Common myeloid progenitor, CD34-positive (primary cell): ENCODE data around the gene CAPN1.
"Not testable (repeated sequence)": the region's sequence is repeated elsewhere in the genome, so short reads cannot be mapped to it uniquely, and the experiment has no call there.

Experiments
- CTCF ChIA-PET: fragments of 350-600 bp; sonication (Branson Sonifier 250); formaldehyde crosslinking; loops from one replicate; lab custom pipeline; 2021; ENCODE audit warnings: antibody characterized with exemption; lab: Charles Lee
- POLR2A ChIA-PET: fragments of 350-600 bp; sonication (Branson Sonifier 250); formaldehyde crosslinking; loops from one replicate; lab custom pipeline; 2021; ENCODE audit warnings: antibody characterized with exemption; lab: Charles Lee
- DNase-seq, 3 donors: peaks; one replicate each; pipeline versions ENCODE4 v3.0.0 to v3.0.0-alpha.2; 2013
- H3K27ac ChIP-seq, 2 experiments: 1 replicate in 1 of 2; 2 replicates in 1 of 2; pipeline ENCODE4 v1.7.0; 2013; ENCODE audit warnings: inconsistent platforms in 2 of 2, low read length in 2 of 2, mild to moderate bottlenecking in 2 of 2, low read depth in 1 of 2, moderate library complexity in 1 of 2; ENCODE audit not compliant: severe bottlenecking in 2 of 2, insufficient read depth in 1 of 2, poor library complexity in 1 of 2
- H3K27me3 ChIP-seq, 5 experiments: replicated peaks in 2 of 5; 1 replicate in 3 of 5; 2 replicates in 2 of 5; pipeline versions ENCODE4 v1.6.1 to v1.7.0; 2013; ENCODE audit warnings: low read length in 4 of 5, mild to moderate bottlenecking in 2 of 5, moderate library complexity in 2 of 5, inconsistent platforms in 1 of 5; ENCODE audit not compliant: insufficient read depth in 5 of 5, control insufficient read depth in 4 of 5
- H3K36me3 ChIP-seq, 4 experiments: 1 replicate in 2 of 4; 2 replicates in 2 of 4; pipeline versions ENCODE4 v1.6.1 to v1.7.0; 2013; ENCODE audit warnings: low read length in 3 of 4, control low read depth in 1 of 4, mild to moderate bottlenecking in 1 of 4; ENCODE audit not compliant: control insufficient read depth in 4 of 4, insufficient read depth in 4 of 4
- H3K4me1 ChIP-seq, 4 experiments: 1 replicate in 3 of 4; 2 replicates in 1 of 4; pipeline versions ENCODE4 v1.6.1 to v1.7.1; 2013; ENCODE audit warnings: low read length in 3 of 4, mild to moderate bottlenecking in 3 of 4, control low read depth in 1 of 4, inconsistent platforms in 1 of 4, moderate library complexity in 1 of 4; ENCODE audit not compliant: control insufficient read depth in 4 of 4, insufficient read depth in 4 of 4; ENCODE audit errors: control extremely low read depth in 1 of 4
- H3K4me3 ChIP-seq, 7 experiments: 1 replicate in 4 of 7; 2 replicates in 3 of 7; pipeline versions ENCODE4 v1.5.1 to v1.7.0; 2013; ENCODE audit warnings: mild to moderate bottlenecking in 7 of 7, low read length in 6 of 7, moderate library complexity in 6 of 7, inconsistent platforms in 2 of 7, low read depth in 2 of 7, control low read depth in 1 of 7; ENCODE audit not compliant: insufficient read depth in 4 of 7, control insufficient read depth in 1 of 7; ENCODE audit errors: extremely low read depth in 1 of 7
- H3K9me3 ChIP-seq, 5 experiments: 1 replicate in 4 of 5; 2 replicates in 1 of 5; pipeline versions ENCODE4 v1.6.1 to v1.7.1; 2013; ENCODE audit warnings: low read length in 4 of 5, mild to moderate bottlenecking in 2 of 5, inconsistent platforms in 1 of 5, low read depth in 1 of 5, moderate library complexity in 1 of 5; ENCODE audit not compliant: control insufficient read depth in 4 of 5, insufficient read depth in 2 of 5; ENCODE audit errors: control extremely low read depth in 1 of 5
- WGBS: methylation state at CpG from one replicate; pipeline ENCODE4 v1.1.5; 2013; ENCODE audit not compliant: insufficient coverage; 5-methylcytosine and 5-hydroxymethylcytosine counted together

Gene CAPN1

GRCh38 chr11:65150131-65150508 is 31.6 kb upstream of the CAPN1 start:
- Histone ChIP-seq H3K4me1 (peaks cover 13 to 46% (median 44%) of the 10 kb centered on the region in 4 experiments), H3K4me3 (peak overlapping the region in 3 of 7 experiments; percentile 1 to 17 (median 8)), H3K27ac (peak overlapping the region; percentile 80 to 90)
- CTCF ChIA-PET = interaction anchor here (1.0 to 5.4 kb wide), 3 partner anchors 13 to 35 kb away, joined by 3 to 55 read pairs (median 4); partner anchors contain the start of gene SYVN1
- DNase-seq, H3K36me3 ChIP-seq, H3K9me3 ChIP-seq, H3K27me3 ChIP-seq: not testable (repeated sequence)
- 90% methylated on average over 6 of the region's 10 CpGs for WGBS
- POLR2A ChIA-PET = interaction anchor here (1.1 to 3.9 kb wide), 2 partner anchors 15 to 21 kb away, joined by 6 to 26 read pairs; partner anchors contain the start of gene SYVN1

- Histone ChIP-seq H3K9me3 (peaks cover 0 to 4% (median 2%) of the 10 kb centered on the region in 5 experiments), H3K27me3 (no peaks in the 10 kb centered on the region), H3K4me1 (peaks cover 13 to 46% (median 44%) of the 10 kb centered on the region in 4 experiments), H3K4me3 (peak overlapping the region in 5 of 7 experiments; percentile 5 to 59 (median 45)), H3K27ac (peak overlapping the region; percentile 80 to 90), H3K36me3 (no peaks in the 10 kb centered on the region)
- DNase-seq = peak; percentile 97 to 99 (median 99)
- CTCF ChIA-PET = interaction anchor here (0.6 to 5.4 kb wide), 8 partner anchors 15 to 40 kb away, joined by 3 to 55 read pairs (median 4); partner anchors contain the start of genes SPDYC and SYVN1
- WGBS = 7% methylated on average over 7 of the region's 12 CpGs
- POLR2A ChIA-PET = interaction anchor here (1.1 to 3.9 kb wide), 3 partner anchors 15 to 22 kb away, joined by 6 to 26 read pairs (median 7); partner anchors contain the start of gene SYVN1
Measured at GRCh38 chr11:65150509-65151299, 31.0 kb upstream of the CAPN1 start.

- H3K4me1 ChIP-seq = peaks cover 13 to 46% (median 44%) of the 10 kb centered on the region in 4 experiments
- peak overlapping the region; percentile 80 to 90 for H3K27ac ChIP-seq
- no peaks in the 10 kb centered on the region for H3K36me3 ChIP-seq
- POLR2A ChIA-PET = interaction anchor here (0.7 to 1.8 kb wide), 5 partner anchors 12 to 29 kb away, joined by 3 to 7 read pairs (median 4); partner anchors contain the start of genes SPDYC and SYVN1
- H3K9me3 ChIP-seq = peaks cover 0 to 4% (median 2%) of the 10 kb centered on the region in 5 experiments
- CTCF ChIA-PET = interaction anchor here (0.6 to 1.8 kb wide), 9 partner anchors 12 to 40 kb away, joined by 3 to 6 read pairs (median 5); partner anchors contain the start of gene SPDYC
- WGBS = 34% methylated on average over 3 of the region's 3 CpGs
- DNase-seq = peak in 2 of 3 donors; percentile 46 to 57
- peak overlapping the region in 2 of 7 experiments; percentile 45 to 59 for H3K4me3 ChIP-seq
- no peaks in the 10 kb centered on the region for H3K27me3 ChIP-seq
Measured at GRCh38 chr11:65151331-65151899, 30.3 kb upstream of the CAPN1 start.

GRCh38 chr11:65152122-65152521 is 29.6 kb upstream of the CAPN1 start:
- WGBS = 70% methylated on average over 2 of the region's 2 CpGs
- ChIA-PET CTCF (interaction anchor here (1.3 to 1.8 kb wide), 6 partner anchors 11 to 38 kb away, joined by 3 to 6 read pairs (median 5); partner anchors contain the start of gene SPDYC), POLR2A (interaction anchor here (1.0 to 1.8 kb wide), 4 partner anchors 17 to 28 kb away, joined by 3 to 7 read pairs (median 5); partner anchors contain the start of genes SPDYC and SYVN1)
- Histone ChIP-seq H3K4me3 (peak overlapping the region in 1 of 7 experiments; percentile 8), H3K27ac (peak overlapping the region in 1 of 2 experiments; percentile 90), H3K4me1 (peaks cover 13 to 46% (median 44%) of the 10 kb centered on the region in 4 experiments), H3K27me3 (no peaks in the 10 kb centered on the region), H3K9me3 (peaks cover 0 to 3% (median 2%) of the 10 kb centered on the region in 5 experiments), H3K36me3 (no peaks in the 10 kb centered on the region)
- DNase-seq = peak in 2 of 3 donors; percentile 66 to 67

- ChIA-PET CTCF (interaction anchor here (0.8 to 1.0 kb wide), 2 partner anchors 21 to 44 kb away, joined by 3 read pairs; no protein-coding TSS in a partner anchor), POLR2A (no interaction called here)
Measured at GRCh38 chr11:65156256-65156655, 25.5 kb upstream of the CAPN1 start.

DNA sequence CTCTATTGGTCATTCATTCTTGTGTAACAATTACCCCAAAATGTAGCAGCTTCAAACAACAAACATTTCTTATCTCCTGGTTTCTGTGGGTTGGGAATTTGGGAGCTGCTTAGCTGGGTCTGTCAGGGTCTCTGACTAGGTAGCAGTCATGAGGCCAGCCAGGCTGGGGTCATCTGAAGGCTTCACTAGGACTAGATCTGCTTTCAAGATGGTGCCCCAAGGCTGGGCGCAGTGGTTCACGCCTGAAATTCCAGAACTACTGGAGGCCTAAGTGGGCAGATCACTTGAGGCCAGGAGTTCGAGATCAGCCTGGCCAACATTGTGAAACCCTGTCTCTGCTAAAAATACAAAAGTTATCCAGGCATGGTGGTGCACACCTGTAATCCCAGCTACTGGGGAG is 24.8 kb upstream of the CAPN1 start:
- Histone ChIP-seq H3K9me3 (no peaks in the 10 kb centered on the region), H3K36me3 (no peaks in the 10 kb centered on the region), H3K4me1 (peaks cover 0 to 17% (median 9%) of the 10 kb centered on the region in 4 experiments), H3K27ac (no peak overlapping the region), H3K27me3 (no peaks in the 10 kb centered on the region), H3K4me3 (no peak overlapping the region)
- no peak for DNase-seq
- 100% methylated on average over 3 of the region's 3 CpGs for WGBS
- CTCF ChIA-PET = interaction anchor here (1.0 kb wide), 1 partner anchor 44 kb away, joined by 3 read pairs; no protein-coding TSS in a partner anchor
- POLR2A ChIA-PET = interaction anchor here (0.6 kb wide), 1 partner anchor 12 kb away, joined by 3 read pairs; no protein-coding TSS in a partner anchor

More at GRCh38 chr11:65156256-65156655, 25.5 kb upstream of the CAPN1 start:
- 94% methylated on average over 3 of the region's 3 CpGs for WGBS
- Histone ChIP-seq H3K4me3 (no peak overlapping the region), H3K9me3 (no peaks in the 10 kb centered on the region), H3K4me1 (peaks cover 4 to 23% (median 16%) of the 10 kb centered on the region in 4 experiments), H3K36me3 (no peaks in the 10 kb centered on the region), H3K27me3 (no peaks in the 10 kb centered on the region), H3K27ac (no peak overlapping the region)
- DNase-seq = no peak
